IPS-18c (cell line): ENCODE measurements around the gene ELP5.

ENCODE experiments used
- H3K4me3 ChIP-seq: 2 replicates; pipeline ENCODE4 v1.7.0; 2013; ENCODE audit warnings: low read depth, mild to moderate bottlenecking, low read length, moderate library complexity; ENCODE audit not compliant: insufficient read depth
- H3K9me3 ChIP-seq: one replicate; pipeline ENCODE4 v1.6.1; 2013; ENCODE audit warnings: mild to moderate bottlenecking, low read length, moderate library complexity; ENCODE audit not compliant: control insufficient read depth, insufficient read depth

Gene ELP5

DNA sequence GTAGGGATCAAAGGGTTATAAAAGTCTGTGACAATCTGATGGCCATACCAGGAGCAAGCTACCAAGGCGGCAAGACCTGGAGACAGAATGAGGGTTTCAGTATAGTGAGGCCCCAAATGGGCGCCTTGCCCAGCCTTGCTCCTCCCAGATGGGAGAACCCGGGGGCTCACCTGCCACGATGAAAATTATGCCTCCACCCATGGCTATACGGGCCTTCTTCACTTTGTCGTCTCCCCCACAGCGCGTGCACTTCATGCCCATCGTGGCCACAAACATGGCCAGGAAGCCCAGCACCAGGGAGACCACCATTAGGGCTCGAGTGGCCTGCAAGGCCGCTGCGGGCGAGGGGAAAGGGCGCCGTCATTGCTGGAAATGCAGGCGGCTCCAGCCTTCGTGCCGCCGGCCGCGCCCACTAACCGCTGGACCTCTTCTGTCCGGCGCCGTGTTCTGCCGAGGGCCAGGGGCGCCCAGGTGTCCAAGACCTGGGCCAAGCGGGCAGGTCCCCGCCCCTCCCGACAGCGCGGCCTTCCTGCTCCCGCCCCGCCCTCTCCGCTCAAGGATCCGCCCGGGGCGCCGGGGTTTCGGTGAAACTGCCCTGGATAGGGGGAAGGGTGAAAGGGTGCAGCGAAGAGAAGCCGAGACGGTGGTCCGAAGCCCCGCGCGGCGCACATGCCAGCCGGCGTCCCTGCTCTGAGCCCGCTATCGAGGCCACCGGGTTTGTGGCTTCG, 8.8 kb downstream of the ELP5 start:
- H3K4me3 ChIP-seq = peak overlapping the region; percentile 91
- peaks cover 2% of the 10 kb centered on the region for H3K9me3 ChIP-seq

GRCh38 chr17:7261379-7262191, 9.6 kb downstream of the ELP5 start:
- H3K9me3 ChIP-seq = peaks cover 2% of the 10 kb centered on the region
- peak overlapping the region; percentile 91 for H3K4me3 ChIP-seq

DNA sequence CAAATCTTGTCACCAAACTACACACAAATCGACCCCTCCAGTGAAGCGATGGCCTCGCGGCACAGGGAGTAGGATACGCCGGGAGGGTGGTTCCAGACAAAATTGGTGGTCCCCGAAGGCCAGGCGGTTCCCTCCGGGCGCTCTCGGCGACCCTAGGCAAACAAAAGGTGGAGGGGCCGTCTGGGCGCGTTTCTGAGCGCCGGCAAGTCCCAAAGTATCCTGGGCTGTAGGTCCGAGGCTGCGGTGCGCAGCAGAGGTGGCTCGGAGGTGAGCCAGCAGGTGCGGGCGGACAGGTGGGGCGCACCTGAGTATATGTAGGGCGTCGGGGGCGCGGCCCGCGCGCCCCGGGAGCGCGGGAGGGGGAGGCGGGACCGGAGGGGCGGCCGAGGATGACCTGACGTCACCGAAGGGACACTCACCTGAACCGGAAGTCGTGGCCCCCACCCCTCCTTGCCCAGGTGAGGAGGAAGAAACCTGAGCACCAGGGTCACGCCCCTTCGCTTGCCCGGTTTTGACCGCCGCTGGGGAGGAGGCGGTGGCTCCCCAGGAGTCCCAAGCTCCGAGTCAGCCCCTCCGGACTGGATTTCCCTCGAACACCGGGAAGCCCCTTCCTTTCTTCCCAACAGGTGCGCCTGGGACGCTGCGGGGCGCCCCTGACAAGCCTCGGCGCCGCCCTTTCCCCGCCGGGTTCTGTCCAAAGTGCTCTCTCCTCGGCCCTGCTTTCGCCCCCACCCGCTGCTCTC, 10.3 kb downstream of the ELP5 start, which contains the start of gene CLDN7:
Gene CLDN7, minus strand, starts transcription at position 287 of the 743 bp plus-strand sequence. CDS start 435 bp downstream, outside the sequence.
- Histone ChIP-seq H3K4me3 (peak within 1 kb of the TSS; percentile 91), H3K9me3 (peaks cover 2% of the 10 kb centered on the region)

- Histone ChIP-seq H3K4me3 (peak overlapping the region; percentile 91), H3K9me3 (peaks cover 2% of the 10 kb centered on the region)
Measured at GRCh38 chr17:7262935-7263800, 11.2 kb downstream of the ELP5 start.

GRCh38 chr17:7263801-7264078, 11.7 kb downstream of the ELP5 start:
- Histone ChIP-seq H3K4me3 (peak overlapping the region; percentile 91; the same call in 1 of the 2 replicates), H3K9me3 (peaks cover 2% of the 10 kb centered on the region)

GRCh38 chr17:7266784-7267183, 14.8 kb downstream of the ELP5 start:
- no peak overlapping the region for H3K4me3 ChIP-seq
- peaks cover 2% of the 10 kb centered on the region for H3K9me3 ChIP-seq

DNA sequence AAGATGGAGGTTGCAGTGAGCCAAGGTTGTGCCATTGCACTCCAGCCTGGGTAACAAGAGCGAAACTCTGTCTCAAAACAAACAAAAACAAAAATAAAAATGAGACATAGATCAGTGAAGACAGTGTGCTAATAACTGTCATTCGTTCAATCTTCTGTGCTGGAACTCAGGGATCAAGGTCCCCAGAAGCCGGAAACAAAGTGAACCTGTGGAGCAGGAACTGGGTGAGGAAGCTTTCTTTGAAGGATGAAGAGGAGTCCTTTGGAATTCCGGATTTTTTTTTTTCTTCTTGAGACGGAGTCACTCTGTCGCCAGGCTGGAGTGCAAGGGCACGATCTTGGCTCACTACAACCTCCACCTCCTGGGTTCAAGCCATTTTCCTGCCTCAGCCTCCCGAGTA, 27.4 kb downstream of the ELP5 start:
- no peak overlapping the region for H3K4me3 ChIP-seq
- H3K9me3 ChIP-seq = no peaks in the 10 kb centered on the region

GRCh38 chr17:7280519-7281073, 28.6 kb downstream of the ELP5 start:
- Histone ChIP-seq H3K9me3 (no peaks in the 10 kb centered on the region), H3K4me3 (peak overlapping the region; percentile 50; the same call in 1 of the 2 replicates)

DNA sequence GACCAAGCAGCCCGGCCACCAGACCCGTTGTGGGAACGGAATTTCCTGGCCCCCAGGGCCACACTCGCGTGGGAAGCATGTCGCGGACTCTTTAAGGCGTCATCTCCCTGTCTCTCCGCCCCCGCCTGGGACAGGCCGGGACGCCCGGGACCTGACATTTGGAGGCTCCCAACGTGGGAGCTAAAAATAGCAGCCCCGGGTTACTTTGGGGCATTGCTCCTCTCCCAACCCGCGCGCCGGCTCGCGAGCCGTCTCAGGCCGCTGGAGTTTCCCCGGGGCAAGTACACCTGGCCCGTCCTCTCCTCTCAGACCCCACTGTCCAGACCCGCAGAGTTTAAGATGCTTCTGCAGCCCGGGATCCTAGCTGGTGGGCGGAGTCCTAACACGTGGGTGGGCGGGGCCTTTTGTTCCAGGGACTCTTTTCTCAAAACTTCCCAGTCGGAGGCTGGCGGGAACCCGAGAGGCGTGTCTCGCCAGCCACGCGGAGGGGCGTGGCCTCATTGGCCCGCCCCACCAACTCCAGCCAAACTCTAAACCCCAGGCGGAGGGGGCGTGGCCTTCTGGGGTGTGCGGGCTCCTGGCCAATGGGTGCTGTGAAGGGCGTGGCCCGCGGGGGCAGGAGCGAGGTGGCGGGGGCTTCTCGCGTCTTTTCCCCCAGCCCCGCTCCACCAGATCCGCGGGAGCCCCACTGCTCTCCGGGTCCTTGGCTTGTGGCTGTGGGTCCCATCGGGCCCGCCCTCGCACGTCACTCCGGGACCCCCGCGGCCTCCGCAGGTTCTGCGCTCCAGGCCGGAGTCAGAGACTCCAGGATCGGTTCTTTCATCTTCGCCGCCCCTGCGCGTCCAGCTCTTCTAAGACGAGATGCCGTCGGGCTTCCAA, 29.3 kb downstream of the ELP5 start, which contains the start of gene SLC2A4:
Gene SLC2A4, plus strand, starts transcription at position 645 of the 879 bp plus-strand sequence. Its CDS starts 217 bp downstream, at position 862.
- Histone ChIP-seq H3K4me3 (peak within 1 kb of the TSS; percentile 81), H3K9me3 (no peaks in the 10 kb centered on the region)

DNA sequence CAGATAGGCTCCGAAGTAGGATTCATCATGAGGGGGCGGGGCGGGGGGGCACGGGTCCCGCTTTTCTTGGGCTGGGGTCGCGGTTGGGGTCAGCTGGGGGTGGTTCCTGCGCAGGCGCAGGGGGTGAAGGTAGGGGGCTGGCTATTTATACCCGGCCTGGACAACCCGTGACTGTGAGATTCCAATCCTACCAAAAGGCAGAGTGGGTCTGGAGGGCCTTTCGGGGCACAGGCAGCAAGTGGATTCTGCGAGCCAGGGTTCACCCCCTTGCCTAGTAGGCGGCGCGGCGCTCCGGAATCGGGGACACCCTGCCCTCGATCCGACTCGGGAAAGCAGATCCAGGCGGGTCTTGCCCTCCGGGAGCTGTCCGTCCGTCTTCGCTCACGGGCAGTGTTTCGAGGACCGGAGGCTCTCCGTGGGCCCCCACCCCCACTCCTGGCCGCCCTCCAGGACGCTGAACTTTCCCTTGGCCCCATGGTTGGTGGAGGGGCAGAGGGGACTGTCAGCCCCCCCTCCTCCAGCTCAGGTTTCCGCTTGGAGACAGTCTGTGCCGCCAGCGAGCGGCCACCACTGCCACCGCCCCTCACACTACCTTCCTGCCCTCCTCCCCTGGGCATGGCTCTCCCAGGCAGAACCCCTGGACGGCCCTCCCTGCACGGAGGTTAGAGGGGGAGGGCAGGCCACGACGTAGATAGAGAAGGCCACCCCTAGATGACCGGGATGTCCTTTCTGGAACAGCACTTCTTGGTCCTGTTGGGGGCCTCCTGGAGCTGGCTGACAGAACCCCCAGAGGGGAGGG, 30.1 kb downstream of the ELP5 start:
- Histone ChIP-seq H3K9me3 (no peaks in the 10 kb centered on the region), H3K4me3 (peak overlapping the region; percentile 81)

DNA sequence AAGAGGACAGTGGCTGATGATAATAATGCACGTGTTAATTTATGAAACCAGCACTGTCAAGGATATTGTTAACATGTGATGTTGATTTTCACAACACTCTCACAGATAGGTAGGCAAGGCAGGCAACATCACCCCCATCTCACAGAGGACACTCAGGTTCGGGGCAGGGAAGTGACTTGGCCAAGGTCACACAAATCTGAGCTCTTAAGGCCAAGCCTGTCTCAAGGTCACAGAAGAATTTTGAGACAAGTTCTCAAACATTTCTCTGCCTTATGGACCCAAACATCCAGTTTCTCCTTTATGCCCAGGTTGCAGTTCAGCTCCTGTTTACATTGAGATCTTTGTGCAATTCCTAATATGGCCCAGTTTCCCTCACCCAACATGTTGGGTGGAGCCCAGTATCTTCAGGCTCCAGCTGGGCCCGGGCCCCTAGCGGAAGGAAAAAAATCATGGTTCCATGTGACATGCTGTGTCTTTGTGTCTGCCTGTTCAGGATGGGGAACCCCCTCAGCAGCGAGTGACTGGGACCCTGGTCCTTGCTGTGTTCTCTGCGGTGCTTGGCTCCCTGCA, 30.8 kb downstream of the ELP5 start:
- H3K4me3 ChIP-seq = peak overlapping the region; percentile 81; the same call in 1 of the 2 replicates
- H3K9me3 ChIP-seq = no peaks in the 10 kb centered on the region

DNA sequence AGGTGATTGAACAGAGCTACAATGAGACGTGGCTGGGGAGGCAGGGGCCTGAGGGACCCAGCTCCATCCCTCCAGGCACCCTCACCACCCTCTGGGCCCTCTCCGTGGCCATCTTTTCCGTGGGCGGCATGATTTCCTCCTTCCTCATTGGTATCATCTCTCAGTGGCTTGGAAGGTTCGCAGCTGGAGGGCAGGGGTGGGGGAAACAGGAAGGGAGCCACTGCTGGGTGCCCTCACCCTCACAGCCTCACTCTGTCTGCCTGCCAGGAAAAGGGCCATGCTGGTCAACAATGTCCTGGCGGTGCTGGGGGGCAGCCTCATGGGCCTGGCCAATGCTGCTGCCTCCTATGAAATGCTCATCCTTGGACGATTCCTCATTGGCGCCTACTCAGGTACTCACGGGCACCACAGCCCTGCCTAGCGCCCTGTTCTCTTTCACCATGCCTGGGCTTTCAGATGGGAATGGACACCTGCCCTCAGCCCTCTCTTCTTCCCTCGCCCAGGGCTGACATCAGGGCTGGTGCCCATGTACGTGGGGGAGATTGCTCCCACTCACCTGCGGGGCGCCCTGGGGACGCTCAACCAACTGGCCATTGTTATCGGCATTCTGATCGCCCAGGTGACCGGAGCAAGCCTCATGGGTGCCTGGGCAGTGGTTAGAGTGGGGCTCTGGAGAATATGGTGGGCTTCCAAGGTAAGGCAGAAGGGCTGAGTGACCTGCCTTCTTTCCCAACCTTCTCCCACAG, 31.6 kb downstream of the ELP5 start:
- no peak overlapping the region for H3K4me3 ChIP-seq
- no peaks in the 10 kb centered on the region for H3K9me3 ChIP-seq

DNA sequence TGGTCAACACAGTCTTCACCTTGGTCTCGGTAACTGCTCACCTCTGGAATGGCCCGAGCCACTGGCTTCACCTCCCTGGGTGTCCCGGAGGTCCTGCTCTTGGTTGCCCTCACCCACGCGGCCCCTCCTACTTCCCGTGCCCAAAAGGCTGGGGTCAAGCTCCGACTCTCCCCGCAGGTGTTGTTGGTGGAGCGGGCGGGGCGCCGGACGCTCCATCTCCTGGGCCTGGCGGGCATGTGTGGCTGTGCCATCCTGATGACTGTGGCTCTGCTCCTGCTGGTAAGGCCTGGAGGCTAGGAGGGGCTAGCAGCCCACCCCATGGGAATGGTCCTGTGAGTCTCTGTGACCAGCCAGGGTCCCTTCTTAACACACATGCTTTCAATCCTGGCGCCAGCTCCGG, 32.9 kb downstream of the ELP5 start:
- Histone ChIP-seq H3K4me3 (no peak overlapping the region), H3K9me3 (no peaks in the 10 kb centered on the region)

DNA sequence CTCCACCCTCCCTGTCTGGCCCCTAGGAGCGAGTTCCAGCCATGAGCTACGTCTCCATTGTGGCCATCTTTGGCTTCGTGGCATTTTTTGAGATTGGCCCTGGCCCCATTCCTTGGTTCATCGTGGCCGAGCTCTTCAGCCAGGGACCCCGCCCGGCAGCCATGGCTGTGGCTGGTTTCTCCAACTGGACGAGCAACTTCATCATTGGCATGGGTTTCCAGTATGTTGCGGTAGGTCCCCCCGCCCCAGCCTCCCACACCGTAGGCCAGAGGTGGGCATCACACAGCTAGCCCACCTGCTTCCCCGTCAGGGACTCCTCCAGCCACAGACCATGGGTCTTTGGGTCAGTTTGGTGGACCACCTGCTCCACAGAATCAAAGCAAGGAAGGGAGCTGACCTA, 33.7 kb downstream of the ELP5 start:
- Histone ChIP-seq H3K4me3 (no peak overlapping the region), H3K9me3 (no peaks in the 10 kb centered on the region)
